ENCODE results near the gene IL4I1.

Gene IL4I1

GRCh38 chr19:49894011-49894664 is 2.5 kb downstream of the IL4I1 start:
- no peak for DNase-seq
- peaks cover 71% of the 10 kb centered on the region for H3K4me1 Mint-ChIP-seq (ENCODE audit: low read depth)
- peak overlapping the region; percentile 62 for H3K27ac Mint-ChIP-seq

GRCh38 chr19:49892716-49893115 is 4.0 kb downstream of the IL4I1 start:
- peaks cover 37% of the 10 kb centered on the region for H3K36me3 Mint-ChIP-seq (ENCODE audit: low read depth)
- H3K9me3 Mint-ChIP-seq: no peaks in the 10 kb centered on the region
- no peaks in the 10 kb centered on the region for H3K27me3 Mint-ChIP-seq
- peak overlapping the region; percentile 42 for H3K4me3 Mint-ChIP-seq
- peak overlapping the region; percentile 49 for H3K27ac Mint-ChIP-seq
- H3K4me1 Mint-ChIP-seq (ENCODE audit: low read depth): peaks cover 61% of the 10 kb centered on the region
- DNase-seq: no peak

More at GRCh38 chr19:49894011-49894664, 2.5 kb downstream of the IL4I1 start:
- H3K9me3 Mint-ChIP-seq: no peaks in the 10 kb centered on the region
- H3K36me3 Mint-ChIP-seq (ENCODE audit: low read depth): peaks cover 31% of the 10 kb centered on the region
- H3K4me3 Mint-ChIP-seq: peak overlapping the region; percentile 80
- no peaks in the 10 kb centered on the region for H3K27me3 Mint-ChIP-seq

- Mint-ChIP-seq H3K36me3 (ENCODE audit: low read depth) (peaks cover 41% of the 10 kb centered on the region), H3K27ac (no peak overlapping the region), H3K4me1 (ENCODE audit: low read depth) (peaks cover 47% of the 10 kb centered on the region), H3K4me3 (no peak overlapping the region), H3K9me3 (no peaks in the 10 kb centered on the region), H3K27me3 (no peaks in the 10 kb centered on the region)
- no peak for DNase-seq
Observed at GRCh38 chr19:49891393-49891792, 5.3 kb downstream of the IL4I1 start.

- H3K36me3 Mint-ChIP-seq (ENCODE audit: low read depth): peaks cover 45% of the 10 kb centered on the region
- peak; percentile 81 for DNase-seq
- H3K27ac Mint-ChIP-seq: peak overlapping the region; percentile 73
- H3K9me3 Mint-ChIP-seq: no peaks in the 10 kb centered on the region
- peaks cover 40% of the 10 kb centered on the region for H3K4me1 Mint-ChIP-seq (ENCODE audit: low read depth)
- no peaks in the 10 kb centered on the region for H3K27me3 Mint-ChIP-seq
- H3K4me3 Mint-ChIP-seq: peak overlapping the region; percentile 63
Observed at GRCh38 chr19:49890349-49891311, 6.1 kb downstream of the IL4I1 start.

- peak overlapping the region; percentile 63 for H3K4me3 Mint-ChIP-seq
- peaks cover 52% of the 10 kb centered on the region for H3K36me3 Mint-ChIP-seq (ENCODE audit: low read depth)
- H3K4me1 Mint-ChIP-seq (ENCODE audit: low read depth): peaks cover 34% of the 10 kb centered on the region
- DNase-seq: peak; percentile 82
- no peaks in the 10 kb centered on the region for H3K27me3 Mint-ChIP-seq
- H3K9me3 Mint-ChIP-seq: no peaks in the 10 kb centered on the region
- peak overlapping the region; percentile 73 for H3K27ac Mint-ChIP-seq
Observed at GRCh38 chr19:49889687-49890348, 6.9 kb downstream of the IL4I1 start.

- Mint-ChIP-seq H3K27ac (peak overlapping the region; percentile 22), H3K4me3 (no peak overlapping the region), H3K36me3 (ENCODE audit: low read depth) (peaks cover 58% of the 10 kb centered on the region), H3K27me3 (no peaks in the 10 kb centered on the region), H3K4me1 (ENCODE audit: low read depth) (peaks cover 29% of the 10 kb centered on the region), H3K9me3 (no peaks in the 10 kb centered on the region)
- no peak for DNase-seq
Observed at GRCh38 chr19:49889038-49889686, 7.5 kb downstream of the IL4I1 start.

- peaks cover 61% of the 10 kb centered on the region for H3K36me3 Mint-ChIP-seq (ENCODE audit: low read depth)
- H3K27ac Mint-ChIP-seq: no peak overlapping the region
- no peaks in the 10 kb centered on the region for H3K9me3 Mint-ChIP-seq
Observed at GRCh38 chr19:49888510-49888824, 8.2 kb downstream of the IL4I1 start.

GRCh38 chr19:49887665-49888509 is 8.8 kb downstream of the IL4I1 start:
- Mint-ChIP-seq H3K9me3 (no peaks in the 10 kb centered on the region), H3K4me3 (no peak overlapping the region), H3K27me3 (no peaks in the 10 kb centered on the region), H3K27ac (no peak overlapping the region), H3K36me3 (ENCODE audit: low read depth) (peaks cover 62% of the 10 kb centered on the region), H3K4me1 (ENCODE audit: low read depth) (peaks cover 20% of the 10 kb centered on the region)
- DNase-seq: no peak

More at GRCh38 chr19:49888510-49888824, 8.2 kb downstream of the IL4I1 start:
- DNase-seq: no peak
- H3K4me3 Mint-ChIP-seq: no peak overlapping the region
- peaks cover 26% of the 10 kb centered on the region for H3K4me1 Mint-ChIP-seq (ENCODE audit: low read depth)
- no peaks in the 10 kb centered on the region for H3K27me3 Mint-ChIP-seq

GRCh38 chr19:49887037-49887664 is 9.5 kb downstream of the IL4I1 start:
- H3K36me3 Mint-ChIP-seq (ENCODE audit: low read depth): peaks cover 62% of the 10 kb centered on the region
- peaks cover 14% of the 10 kb centered on the region for H3K4me1 Mint-ChIP-seq (ENCODE audit: low read depth)
- no peaks in the 10 kb centered on the region for H3K9me3 Mint-ChIP-seq
- no peak overlapping the region for H3K4me3 Mint-ChIP-seq
- DNase-seq: no peak
- no peak overlapping the region for H3K27ac Mint-ChIP-seq
- no peaks in the 10 kb centered on the region for H3K27me3 Mint-ChIP-seq

GRCh38 chr19:49884760-49885159 is 11.9 kb downstream of the IL4I1 start:
- no peaks in the 10 kb centered on the region for H3K9me3 Mint-ChIP-seq
- no peak for DNase-seq
- no peak overlapping the region for H3K4me3 Mint-ChIP-seq
- peaks cover 74% of the 10 kb centered on the region for H3K36me3 Mint-ChIP-seq (ENCODE audit: low read depth)
- H3K27ac Mint-ChIP-seq: peak overlapping the region; percentile 57
- no peaks in the 10 kb centered on the region for H3K27me3 Mint-ChIP-seq
- peaks cover 4% of the 10 kb centered on the region for H3K4me1 Mint-ChIP-seq (ENCODE audit: low read depth)

- Mint-ChIP-seq H3K4me3 (no peak overlapping the region), H3K27ac (peak overlapping the region; percentile 57), H3K36me3 (ENCODE audit: low read depth) (peaks cover 72% of the 10 kb centered on the region), H3K4me1 (ENCODE audit: low read depth) (peaks cover 6% of the 10 kb centered on the region), H3K27me3 (no peaks in the 10 kb centered on the region), H3K9me3 (no peaks in the 10 kb centered on the region)
- DNase-seq: no peak
Observed at GRCh38 chr19:49884109-49884508, 12.6 kb downstream of the IL4I1 start.

- peaks cover 73% of the 10 kb centered on the region for H3K36me3 Mint-ChIP-seq (ENCODE audit: low read depth)
- no peak overlapping the region for H3K27ac Mint-ChIP-seq
Observed at GRCh38 chr19:49883094-49883493, 13.6 kb downstream of the IL4I1 start.

GRCh38 chr19:49882643-49883042 is 14.0 kb downstream of the IL4I1 start:
- Mint-ChIP-seq H3K27ac (no peak overlapping the region), H3K27me3 (no peaks in the 10 kb centered on the region), H3K4me1 (ENCODE audit: low read depth) (peaks cover 19% of the 10 kb centered on the region), H3K9me3 (no peaks in the 10 kb centered on the region), H3K4me3 (no peak overlapping the region), H3K36me3 (ENCODE audit: low read depth) (peaks cover 75% of the 10 kb centered on the region)
- no peak for DNase-seq

More at GRCh38 chr19:49883094-49883493, 13.6 kb downstream of the IL4I1 start:
- no peak overlapping the region for H3K4me3 Mint-ChIP-seq
- no peaks in the 10 kb centered on the region for H3K27me3 Mint-ChIP-seq
- H3K4me1 Mint-ChIP-seq (ENCODE audit: low read depth): peaks cover 16% of the 10 kb centered on the region
- DNase-seq: no peak
- no peaks in the 10 kb centered on the region for H3K9me3 Mint-ChIP-seq

All from activated T-cell treated with anti-CD3 and anti-CD28 coated beads, Interleukin-2, amount 50 U/mL, for 24 hours (primary cell).